ENCODE measurements around the gene MTRFR.

- TF ChIP-seq POLR2A (IDR thresholded peaks at IDR 0.05), result no peak
- no peak for TF ChIP-seq CTCF (IDR thresholded peaks at IDR 0.05)
These were observed 48.9 kb downstream of the MTRFR start for GRCh38 chr12:123282111-123282510.

Measured in thyroid gland (tissue), 4 donors.